DND-41 (cell line): ENCODE results near the gene DOK6.

Experiments used
- ATAC-seq: fragments of 200-7000 bp; cut with Tn5 transposase; 3 replicates; pipeline ENCODE4 v1.9.1; 2021; ENCODE audit warnings: low read depth; ENCODE audit not compliant: insufficient read depth
- DNase-seq: peaks from one replicate; pipeline ENCODE4 v3.0.0-alpha.2; 2020
- H2AFZ ChIP-seq: 2 replicates; pipeline ENCODE4 v1.6.0; 2012; ENCODE audit warnings: low read depth, low read length
- H3K27ac ChIP-seq: 2 replicates; pipeline ENCODE4 v1.5.1; 2012; ENCODE audit warnings: low read length, inconsistent platforms
- H3K27me3 ChIP-seq: fragments of 200-600 bp; sonication (generic); 2 replicates; pipeline ENCODE4 v1.6.0; 2012; ENCODE audit warnings: low read length, mild to moderate bottlenecking, inconsistent platforms; ENCODE audit not compliant: insufficient read depth, poor library complexity
- H3K36me3 ChIP-seq: 2 replicates; pipeline ENCODE4 v1.5.1; 2012; ENCODE audit warnings: low read length, inconsistent platforms; ENCODE audit not compliant: insufficient read depth
- H3K4me1 ChIP-seq: 2 replicates; pipeline ENCODE4 v1.5.1; 2012; ENCODE audit warnings: mild to moderate bottlenecking, low read length; ENCODE audit not compliant: insufficient read depth
- H3K4me2 ChIP-seq: 2 replicates; pipeline ENCODE4 v1.6.0; 2012; ENCODE audit warnings: mild to moderate bottlenecking, moderate library complexity, low read length, inconsistent platforms; ENCODE audit not compliant: insufficient read depth
- H3K4me3 ChIP-seq, 2 experiments: fragments of 200-600 bp in 1 of 2; shearing (Covaris generic) in 1 of 2; 2 replicates each; pipeline ENCODE4 v1.5.1; 2012 to 2016; ENCODE audit warnings: inconsistent platforms in 2 of 2, low read length in 2 of 2, mild to moderate bottlenecking in 2 of 2, low read depth in 1 of 2, moderate library complexity in 1 of 2
- H3K79me2 ChIP-seq: 2 replicates; pipeline ENCODE4 v1.6.0; 2012; ENCODE audit warnings: low read length, inconsistent platforms; ENCODE audit not compliant: insufficient read depth
- H3K9ac ChIP-seq: 2 replicates; pipeline ENCODE4 v1.6.0; 2012; ENCODE audit warnings: low read depth, mild to moderate bottlenecking, inconsistent platforms, low read length, moderate library complexity
- H3K9me3 ChIP-seq: 2 replicates; pipeline ENCODE4 v1.5.1; 2012; ENCODE audit warnings: low read length, moderate library complexity, mild to moderate bottlenecking, inconsistent platforms; ENCODE audit not compliant: insufficient read depth, severe bottlenecking
- H4K20me1 ChIP-seq: 2 replicates; pipeline ENCODE4 v1.6.0; 2012; ENCODE audit warnings: low read length; ENCODE audit not compliant: insufficient read depth
- CTCF ChIP-seq: IDR thresholded peaks from 2 replicates; pipeline ENCODE4 v1.5.1; 2012; ENCODE audit warnings: borderline replicate concordance, low read length, moderate library complexity, mild to moderate bottlenecking; ENCODE audit not compliant: poor library complexity, severe bottlenecking; ENCODE audit errors: extremely low read depth
- EZH2 ChIP-seq: IDR thresholded peaks from 3 replicates; pipeline ENCODE4 v1.6.1; 2012; ENCODE audit warnings: borderline replicate concordance, low read depth, mild to moderate bottlenecking, moderate library complexity, low read length, inconsistent platforms; ENCODE audit not compliant: severe bottlenecking

Gene DOK6

GRCh38 chr18:69408522-69408921 is 7.8 kb downstream of the DOK6 start:
- no peak overlapping the region for H3K4me2 ChIP-seq
- H3K27ac ChIP-seq, result no peak overlapping the region
- DNase-seq (no peak), ATAC-seq (no peak)
- no peak for TF ChIP-seq EZH2
- no peak for TF ChIP-seq CTCF
- H3K9me3 ChIP-seq, result no peaks in the 10 kb centered on the region
- no peaks in the 10 kb centered on the region for H3K79me2 ChIP-seq
- no peak overlapping the region for H2AFZ ChIP-seq
- no peak overlapping the region for H3K4me3 ChIP-seq
- H3K27me3 ChIP-seq, result no peaks in the 10 kb centered on the region
- no peaks in the 10 kb centered on the region for H4K20me1 ChIP-seq
- no peak overlapping the region for H3K9ac ChIP-seq
- no peaks in the 10 kb centered on the region for H3K4me1 ChIP-seq
- no peaks in the 10 kb centered on the region for H3K36me3 ChIP-seq

GRCh38 chr18:69411199-69411598 is 10.5 kb downstream of the DOK6 start:
- no peak overlapping the region for H3K27ac ChIP-seq
- H2AFZ ChIP-seq, result no peak overlapping the region
- no peaks in the 10 kb centered on the region for H3K27me3 ChIP-seq
- no peaks in the 10 kb centered on the region for H3K9me3 ChIP-seq
- H3K4me1 ChIP-seq, result no peaks in the 10 kb centered on the region
- no peaks in the 10 kb centered on the region for H3K79me2 ChIP-seq
- H3K9ac ChIP-seq, result no peak overlapping the region
- TF ChIP-seq EZH2 (no peak), CTCF (no peak)
- ATAC-seq (no peak), DNase-seq (no peak)
- no peaks in the 10 kb centered on the region for H3K36me3 ChIP-seq
- H3K4me3 ChIP-seq, result no peak overlapping the region
- no peaks in the 10 kb centered on the region for H4K20me1 ChIP-seq
- H3K4me2 ChIP-seq, result no peak overlapping the region

GRCh38 chr18:69414184-69414583 is 13.5 kb downstream of the DOK6 start:
- H3K4me3 ChIP-seq, result no peak overlapping the region
- no peaks in the 10 kb centered on the region for H3K9me3 ChIP-seq
- DNase-seq (no peak), ATAC-seq (no peak)
- no peaks in the 10 kb centered on the region for H3K79me2 ChIP-seq
- no peak overlapping the region for H3K27ac ChIP-seq
- H3K36me3 ChIP-seq, result no peaks in the 10 kb centered on the region
- no peak for TF ChIP-seq CTCF
- TF ChIP-seq EZH2, result no peak
- no peak overlapping the region for H2AFZ ChIP-seq
- no peak overlapping the region for H3K4me2 ChIP-seq
- no peaks in the 10 kb centered on the region for H3K4me1 ChIP-seq
- no peaks in the 10 kb centered on the region for H3K27me3 ChIP-seq
- H3K9ac ChIP-seq, result no peak overlapping the region
- no peaks in the 10 kb centered on the region for H4K20me1 ChIP-seq

GRCh38 chr18:69432847-69433246 is 32.2 kb downstream of the DOK6 start:
- DNase-seq, result no peak
- Histone ChIP-seq H3K79me2 (no peaks in the 10 kb centered on the region), H3K4me3 (no peak overlapping the region), H4K20me1 (no peaks in the 10 kb centered on the region), H3K27me3 (no peaks in the 10 kb centered on the region), H3K9me3 (no peaks in the 10 kb centered on the region), H3K27ac (no peak overlapping the region), H3K4me2 (no peak overlapping the region), H2AFZ (no peak overlapping the region), H3K36me3 (no peaks in the 10 kb centered on the region), H3K4me1 (no peaks in the 10 kb centered on the region), H3K9ac (no peak overlapping the region)
- ATAC-seq, result no peak
- TF ChIP-seq CTCF (no peak), EZH2 (no peak)
